Nephron (organoid): ENCODE data around the gene LCN15.
A peak's percentile ranks its signal among the peaks of the same experiment; 100 is the strongest.
"Not testable (repeated sequence)": the region's sequence is repeated elsewhere in the genome, so short reads cannot be mapped to it uniquely, and the experiment has no call there.

Source experiments
- H3K27ac Mint-ChIP-seq, 3 experiments: 2 replicates each; pipeline ENCODE4 v1.8.0; 2020; ENCODE audit warnings: mixed read lengths in 3 of 3, mild to moderate bottlenecking in 2 of 3, moderate library complexity in 1 of 3
- H3K27me3 Mint-ChIP-seq: 2 replicates; pipeline ENCODE4 v1.8.0; 2021; ENCODE audit warnings: low read depth, mild to moderate bottlenecking, moderate library complexity, mixed read lengths
- H3K36me3 Mint-ChIP-seq: 2 replicates; pipeline ENCODE4 v1.8.0; 2020; ENCODE audit warnings: low read depth, mixed read lengths
- H3K4me1 Mint-ChIP-seq: 2 replicates; pipeline ENCODE4 v1.8.0; 2020; ENCODE audit warnings: mixed read lengths
- H3K4me3 Mint-ChIP-seq, 3 experiments: 2 replicates each; pipeline ENCODE4 v1.8.0; 2020; ENCODE audit warnings: mild to moderate bottlenecking in 3 of 3, mixed read lengths in 3 of 3, moderate library complexity in 2 of 3
- H3K9me3 Mint-ChIP-seq: 2 replicates; pipeline ENCODE4 v1.8.0; 2020; ENCODE audit warnings: mixed read lengths
- TF ChIP-seq, protein P1 (sequence below), 3 experiments: fragments of 200-600 bp; sonication (generic); IDR thresholded peaks; one replicate each; pipeline ENCODE4 v1.5.0; 2021; ENCODE audit warnings: antibody characterized with exemption in 3 of 3; ENCODE audit not compliant: unreplicated experiment in 3 of 3

Gene LCN15

DNA sequence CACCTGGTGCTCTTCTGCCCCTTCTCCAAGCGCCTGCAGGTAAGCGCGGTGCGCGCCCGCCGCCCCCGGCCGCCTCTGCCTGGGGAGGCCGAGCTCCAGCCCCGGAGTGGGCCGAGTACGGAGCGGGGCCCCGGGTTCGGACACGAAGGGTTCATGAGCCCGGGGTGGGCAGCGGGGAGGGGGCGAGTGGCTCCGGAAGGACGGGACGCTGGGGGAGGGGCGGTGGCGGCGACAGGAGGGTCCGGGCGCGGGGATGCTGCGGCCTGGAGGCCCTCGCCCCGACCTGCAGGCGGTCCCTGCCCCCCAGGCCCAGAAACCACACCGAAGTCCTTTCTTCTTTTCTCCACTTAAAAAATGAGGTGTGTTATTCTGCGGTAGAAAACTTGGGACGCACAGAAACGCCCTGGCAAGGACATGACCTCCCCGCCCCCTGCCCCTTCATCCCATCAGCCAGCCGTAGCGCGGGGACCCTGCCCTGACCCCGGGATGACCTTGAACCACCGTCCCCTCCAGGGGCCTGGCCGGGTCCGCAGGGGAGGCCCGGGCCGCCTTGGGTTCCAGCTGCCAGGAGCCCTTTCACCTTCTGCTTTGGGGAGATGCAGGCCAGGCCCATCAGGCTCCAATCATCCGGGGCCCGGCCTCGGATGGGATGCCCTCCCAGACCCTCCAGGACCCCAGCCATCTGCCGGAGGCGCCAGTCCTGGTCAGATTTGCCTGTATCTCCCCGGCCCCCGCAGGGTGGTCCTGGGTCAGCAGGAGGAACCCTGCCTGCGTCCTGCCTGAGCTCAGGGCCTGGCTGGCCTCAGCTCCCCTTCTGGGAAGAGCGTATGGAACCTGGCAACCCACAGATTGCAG lies 51.4 kb downstream of the LCN15 start:
- H3K4me3 Mint-ChIP-seq = peak overlapping the region; percentile 79 to 81 (median 79)
- TF ChIP-seq, protein P1, sequence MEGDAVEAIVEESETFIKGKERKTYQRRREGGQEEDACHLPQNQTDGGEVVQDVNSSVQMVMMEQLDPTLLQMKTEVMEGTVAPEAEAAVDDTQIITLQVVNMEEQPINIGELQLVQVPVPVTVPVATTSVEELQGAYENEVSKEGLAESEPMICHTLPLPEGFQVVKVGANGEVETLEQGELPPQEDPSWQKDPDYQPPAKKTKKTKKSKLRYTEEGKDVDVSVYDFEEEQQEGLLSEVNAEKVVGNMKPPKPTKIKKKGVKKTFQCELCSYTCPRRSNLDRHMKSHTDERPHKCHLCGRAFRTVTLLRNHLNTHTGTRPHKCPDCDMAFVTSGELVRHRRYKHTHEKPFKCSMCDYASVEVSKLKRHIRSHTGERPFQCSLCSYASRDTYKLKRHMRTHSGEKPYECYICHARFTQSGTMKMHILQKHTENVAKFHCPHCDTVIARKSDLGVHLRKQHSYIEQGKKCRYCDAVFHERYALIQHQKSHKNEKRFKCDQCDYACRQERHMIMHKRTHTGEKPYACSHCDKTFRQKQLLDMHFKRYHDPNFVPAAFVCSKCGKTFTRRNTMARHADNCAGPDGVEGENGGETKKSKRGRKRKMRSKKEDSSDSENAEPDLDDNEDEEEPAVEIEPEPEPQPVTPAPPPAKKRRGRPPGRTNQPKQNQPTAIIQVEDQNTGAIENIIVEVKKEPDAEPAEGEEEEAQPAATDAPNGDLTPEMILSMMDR (IDR thresholded peaks at IDR 0.05; ENCODE audit: unreplicated experiment in 3 of 3) = no peak
- peaks cover 7% of the 10 kb centered on the region for H3K4me1 Mint-ChIP-seq
- no peak overlapping the region for H3K27ac Mint-ChIP-seq
- peaks cover 8% of the 10 kb centered on the region for H3K27me3 Mint-ChIP-seq
- H3K36me3 Mint-ChIP-seq = no peaks in the 10 kb centered on the region
- no peaks in the 10 kb centered on the region for H3K9me3 Mint-ChIP-seq

DNA sequence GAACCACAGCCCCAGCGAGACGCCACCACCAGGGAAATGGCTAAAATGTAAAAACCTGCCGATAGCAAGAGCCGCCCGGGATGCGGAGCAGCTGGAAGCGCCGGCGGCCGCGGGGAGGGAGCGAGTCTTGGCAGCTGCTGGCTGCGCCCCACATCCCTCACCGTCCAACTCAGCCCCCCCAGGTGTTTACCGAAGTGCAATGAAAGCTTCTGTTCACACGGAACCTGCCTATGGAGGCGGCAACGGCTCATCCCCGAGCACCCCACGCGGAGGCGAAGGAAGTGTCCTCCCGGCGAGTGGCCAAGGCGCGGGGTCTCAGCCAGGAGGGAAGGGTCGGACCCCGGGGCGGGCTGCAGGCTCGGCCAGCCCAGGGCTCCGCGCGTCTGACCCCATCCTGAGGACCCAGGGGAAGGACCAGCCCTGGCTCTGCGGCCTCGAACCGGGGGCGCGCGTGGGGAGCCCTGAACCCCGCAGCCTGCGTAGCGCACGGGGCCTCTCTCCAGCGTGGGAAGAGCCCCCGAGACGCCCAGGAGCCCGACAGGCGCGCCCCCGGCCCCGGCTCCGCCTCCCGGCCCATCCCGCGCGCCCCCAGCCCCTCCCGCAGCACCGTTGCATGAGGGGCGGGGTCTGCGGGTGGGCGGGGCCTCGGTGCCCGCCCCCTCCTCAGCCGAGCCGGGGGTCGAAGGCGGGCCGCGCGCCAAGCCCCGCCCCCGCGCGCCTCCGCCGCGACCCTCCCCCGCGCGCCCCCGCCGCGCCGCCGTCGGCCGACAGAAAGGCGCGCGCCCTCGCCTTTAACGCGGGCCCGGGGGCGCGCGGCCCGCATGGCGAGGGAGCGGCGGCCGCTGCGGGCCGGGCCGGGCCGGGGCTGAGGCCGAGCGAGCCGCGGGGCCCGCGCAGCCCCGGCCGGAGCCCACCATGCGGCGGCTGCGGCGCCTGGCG lies 52.3 kb downstream of the LCN15 start, which contains the start of gene DIPK1B:
DIPK1B (plus strand) TSS at position 822 of the 939 bp plus-strand sequence; CDS start at position 916, 94 bp downstream.
- peak within 1 kb of the TSS in 2 of 3 experiments; percentile 38 to 63 for H3K27ac Mint-ChIP-seq
- H3K9me3 Mint-ChIP-seq = no peaks in the 10 kb centered on the region
- TF ChIP-seq, protein P1 (IDR thresholded peaks at IDR 0.05; ENCODE audit: unreplicated experiment in 3 of 3) = no peak

DNA sequence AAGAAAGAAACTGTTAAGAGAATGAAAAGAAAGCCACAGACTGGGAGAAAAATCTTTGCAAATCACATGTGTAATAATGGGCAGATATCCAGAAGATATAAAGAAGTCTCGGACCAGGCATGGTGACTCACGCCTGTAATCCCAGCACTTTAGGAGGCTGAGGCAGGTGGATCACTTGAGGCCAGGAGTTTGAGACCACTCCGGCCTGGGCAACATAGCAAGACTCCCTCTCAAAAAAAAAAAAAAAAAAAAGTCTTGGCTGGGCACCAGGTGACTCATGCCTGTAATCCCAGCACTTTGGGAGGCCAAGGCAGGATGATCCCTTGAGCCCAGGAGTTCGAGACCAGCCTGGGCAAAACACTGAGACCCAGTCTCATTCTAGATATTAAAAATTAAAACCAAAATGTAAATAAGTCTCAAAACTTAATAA lies 53.1 kb downstream of the LCN15 start:
- H3K36me3 Mint-ChIP-seq, H3K4me1 Mint-ChIP-seq, H3K9me3 Mint-ChIP-seq: not testable (repeated sequence)
- Mint-ChIP-seq H3K27me3 (peaks cover 11% of the 10 kb centered on the region), H3K4me3 (peak overlapping the region; percentile 81 to 88 (median 87)), H3K27ac (peak overlapping the region in 2 of 3 experiments; percentile 38 to 63)

More for the DNA sequence above, 52.3 kb downstream of the LCN15 start, which contains the start of gene DIPK1B:
- peaks cover 7% of the 10 kb centered on the region for H3K4me1 Mint-ChIP-seq
- peaks cover 8% of the 10 kb centered on the region for H3K27me3 Mint-ChIP-seq
- peak within 1 kb of the TSS; percentile 81 to 88 (median 87) for H3K4me3 Mint-ChIP-seq
- H3K36me3 Mint-ChIP-seq = no peaks in the 10 kb centered on the region

DNA sequence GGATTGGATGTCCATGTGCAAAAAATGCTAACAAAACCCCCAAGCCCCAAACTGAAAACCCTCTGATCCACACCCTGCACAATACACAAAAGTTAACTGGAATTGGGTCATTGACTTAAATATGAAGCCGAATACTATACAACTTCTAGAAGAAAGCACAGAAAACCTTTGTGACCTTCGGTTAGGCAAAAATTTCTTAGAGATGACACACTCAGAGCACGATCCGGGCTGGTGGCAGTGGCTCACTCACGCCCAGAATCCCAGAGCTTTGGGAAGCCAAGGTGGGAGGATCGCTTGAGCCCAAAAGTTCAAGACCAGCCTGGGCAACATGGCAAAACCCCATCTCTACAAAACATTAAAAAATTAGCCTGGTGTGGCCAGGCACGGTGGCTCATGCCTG lies 53.8 kb downstream of the LCN15 start:
- Mint-ChIP-seq H3K4me1 (peaks cover 1% of the 10 kb centered on the region), H3K36me3 (no peaks in the 10 kb centered on the region), H3K9me3 (no peaks in the 10 kb centered on the region), H3K27me3 (peaks cover 11% of the 10 kb centered on the region), H3K27ac (no peak overlapping the region), H3K4me3 (peak overlapping the region; percentile 81 to 88 (median 87))
- TF ChIP-seq, protein P1 (IDR thresholded peaks at IDR 0.05; ENCODE audit: unreplicated experiment in 3 of 3) = no peak
